GM12872 (cell line): ENCODE data around the gene CCNT1.

Experiments used
- TF ChIP-seq, protein P1 (sequence below): IDR thresholded peaks from 3 replicates; pipeline ENCODE4 v1.5.1; 2011; ENCODE audit warnings: low read depth, mild to moderate bottlenecking, low read length, moderate library complexity; ENCODE audit not compliant: insufficient read depth

Gene CCNT1

GRCh38 chr12:48681399-48681709 is 35.2 kb downstream of the CCNT1 start:
- TF ChIP-seq, protein P1, sequence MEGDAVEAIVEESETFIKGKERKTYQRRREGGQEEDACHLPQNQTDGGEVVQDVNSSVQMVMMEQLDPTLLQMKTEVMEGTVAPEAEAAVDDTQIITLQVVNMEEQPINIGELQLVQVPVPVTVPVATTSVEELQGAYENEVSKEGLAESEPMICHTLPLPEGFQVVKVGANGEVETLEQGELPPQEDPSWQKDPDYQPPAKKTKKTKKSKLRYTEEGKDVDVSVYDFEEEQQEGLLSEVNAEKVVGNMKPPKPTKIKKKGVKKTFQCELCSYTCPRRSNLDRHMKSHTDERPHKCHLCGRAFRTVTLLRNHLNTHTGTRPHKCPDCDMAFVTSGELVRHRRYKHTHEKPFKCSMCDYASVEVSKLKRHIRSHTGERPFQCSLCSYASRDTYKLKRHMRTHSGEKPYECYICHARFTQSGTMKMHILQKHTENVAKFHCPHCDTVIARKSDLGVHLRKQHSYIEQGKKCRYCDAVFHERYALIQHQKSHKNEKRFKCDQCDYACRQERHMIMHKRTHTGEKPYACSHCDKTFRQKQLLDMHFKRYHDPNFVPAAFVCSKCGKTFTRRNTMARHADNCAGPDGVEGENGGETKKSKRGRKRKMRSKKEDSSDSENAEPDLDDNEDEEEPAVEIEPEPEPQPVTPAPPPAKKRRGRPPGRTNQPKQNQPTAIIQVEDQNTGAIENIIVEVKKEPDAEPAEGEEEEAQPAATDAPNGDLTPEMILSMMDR, result no peak

GRCh38 chr12:48680861-48681260 is 35.6 kb downstream of the CCNT1 start:
- TF ChIP-seq, protein P1, result no peak

DNA sequence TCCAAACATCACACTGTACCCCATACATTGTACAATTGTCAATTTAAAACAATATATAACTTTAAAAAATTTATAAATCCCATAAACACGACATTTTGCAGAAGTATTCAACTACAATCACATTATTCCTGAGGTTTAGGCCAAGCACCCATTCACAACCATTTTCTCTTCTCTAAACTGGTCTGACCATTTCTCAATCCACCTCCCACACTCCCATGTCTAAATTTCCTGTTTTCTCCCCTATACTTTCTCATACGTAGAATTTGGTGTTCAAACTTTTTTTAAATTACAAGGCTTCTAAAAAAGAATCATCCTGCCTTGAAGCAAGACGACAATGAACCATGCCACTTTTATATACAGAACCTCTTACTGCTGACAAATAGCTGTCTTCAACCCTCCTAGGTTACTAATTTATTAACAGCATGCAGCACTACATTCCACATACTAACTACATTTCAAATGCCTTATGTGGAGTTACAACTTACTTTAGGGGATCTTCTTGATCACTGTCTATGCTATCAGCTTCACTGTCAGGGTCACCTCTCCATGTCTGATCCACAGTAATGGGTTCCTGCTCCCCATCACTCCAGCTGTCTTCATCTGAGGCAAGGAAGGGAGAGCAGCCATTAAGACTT is 37.8 kb downstream of the CCNT1 start:
- TF ChIP-seq, protein P1, result no peak

- TF ChIP-seq, protein P1, result no peak
These were observed 45.2 kb downstream of the CCNT1 start for GRCh38 chr12:48671231-48671856.

DNA sequence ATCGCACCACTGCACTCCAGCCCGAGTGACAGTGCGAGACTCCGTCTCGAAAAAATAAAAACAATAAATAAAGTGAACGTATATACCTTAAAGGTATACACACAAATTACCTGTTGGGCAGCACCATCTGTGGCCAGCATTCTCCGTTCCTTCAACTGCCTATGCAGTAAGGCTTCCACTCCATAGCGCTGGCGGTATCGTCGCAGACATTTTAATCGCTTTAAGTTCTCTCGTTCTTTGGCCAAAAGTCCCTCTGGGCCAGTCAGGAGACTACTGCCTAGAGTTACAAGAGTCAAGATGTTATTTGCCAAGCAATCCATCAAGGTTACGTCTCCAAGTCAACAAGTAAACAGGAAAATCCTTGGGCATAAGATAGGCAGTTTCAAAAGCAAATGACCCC is 47.5 kb downstream of the CCNT1 start:
- TF ChIP-seq, protein P1, result no peak

- TF ChIP-seq, protein P1, result no peak
These were observed 56.6 kb downstream of the CCNT1 start for GRCh38 chr12:48659863-48660262.

GRCh38 chr12:48651681-48652080 is 64.8 kb downstream of the CCNT1 start:
- TF ChIP-seq, protein P1, result no peak

- TF ChIP-seq, protein P1, result no peak
These were observed 73.5 kb downstream of the CCNT1 start for GRCh38 chr12:48643011-48643410.
